ENCODE data around the gene SIGLEC8.
"Not testable (repeated sequence)": the region's sequence is repeated elsewhere in the genome, so short reads cannot be mapped to it uniquely, and the experiment has no call there.

Gene SIGLEC8

GRCh38 chr19:51456541-51457290, 1.5 kb downstream of the SIGLEC8 start:
- Histone ChIP-seq H2AFZ (ENCODE audit: low read depth, low read length) (no peak overlapping the region), H3K4me3 (ENCODE audit: low read length) (no peak overlapping the region), H3K27ac (ENCODE audit: low read length) (no peak overlapping the region), H3K9ac (ENCODE audit: low read length) (no peak overlapping the region), H3K27me3 (ENCODE audit: low read depth, low read length) (peaks cover 23% of the 10 kb centered on the region), H3K4me2 (ENCODE audit: low read length) (peak overlapping the region; percentile 6; the same call in 1 of the 2 replicates), H3K9me3 (ENCODE audit: insufficient read depth, low read length) (no peaks in the 10 kb centered on the region), H3K4me1 (ENCODE audit: low read length) (peaks cover 8% of the 10 kb centered on the region), H3K79me2 (ENCODE audit: low read length) (no peaks in the 10 kb centered on the region), H3K36me3 (replicated peaks; ENCODE audit: low read depth, low read length) (no peaks in the 10 kb centered on the region), H4K20me1 (ENCODE audit: insufficient read depth, low read length) (no peaks in the 10 kb centered on the region)
- TF ChIP-seq, protein P1, sequence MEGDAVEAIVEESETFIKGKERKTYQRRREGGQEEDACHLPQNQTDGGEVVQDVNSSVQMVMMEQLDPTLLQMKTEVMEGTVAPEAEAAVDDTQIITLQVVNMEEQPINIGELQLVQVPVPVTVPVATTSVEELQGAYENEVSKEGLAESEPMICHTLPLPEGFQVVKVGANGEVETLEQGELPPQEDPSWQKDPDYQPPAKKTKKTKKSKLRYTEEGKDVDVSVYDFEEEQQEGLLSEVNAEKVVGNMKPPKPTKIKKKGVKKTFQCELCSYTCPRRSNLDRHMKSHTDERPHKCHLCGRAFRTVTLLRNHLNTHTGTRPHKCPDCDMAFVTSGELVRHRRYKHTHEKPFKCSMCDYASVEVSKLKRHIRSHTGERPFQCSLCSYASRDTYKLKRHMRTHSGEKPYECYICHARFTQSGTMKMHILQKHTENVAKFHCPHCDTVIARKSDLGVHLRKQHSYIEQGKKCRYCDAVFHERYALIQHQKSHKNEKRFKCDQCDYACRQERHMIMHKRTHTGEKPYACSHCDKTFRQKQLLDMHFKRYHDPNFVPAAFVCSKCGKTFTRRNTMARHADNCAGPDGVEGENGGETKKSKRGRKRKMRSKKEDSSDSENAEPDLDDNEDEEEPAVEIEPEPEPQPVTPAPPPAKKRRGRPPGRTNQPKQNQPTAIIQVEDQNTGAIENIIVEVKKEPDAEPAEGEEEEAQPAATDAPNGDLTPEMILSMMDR (IDR thresholded peaks at IDR 0.05; ENCODE audit: low read depth, low read length), result no peak
- no peak for TF ChIP-seq EZH2phosphoT487 (IDR thresholded peaks at IDR 0.05; ENCODE audit: low read depth)

- Histone ChIP-seq H3K4me2 (ENCODE audit: low read length) (no peak overlapping the region), H3K27me3 (ENCODE audit: low read depth, low read length) (peaks cover 40% of the 10 kb centered on the region), H3K9me3 (ENCODE audit: insufficient read depth, low read length) (no peaks in the 10 kb centered on the region), H3K79me2 (ENCODE audit: low read length) (no peaks in the 10 kb centered on the region), H3K4me3 (ENCODE audit: low read length) (no peak overlapping the region), H4K20me1 (ENCODE audit: insufficient read depth, low read length) (no peaks in the 10 kb centered on the region), H3K9ac (ENCODE audit: low read length) (no peak overlapping the region), H3K36me3 (replicated peaks; ENCODE audit: low read depth, low read length) (no peaks in the 10 kb centered on the region), H2AFZ (ENCODE audit: low read depth, low read length) (no peak overlapping the region), H3K27ac (ENCODE audit: low read length) (no peak overlapping the region), H3K4me1 (ENCODE audit: low read length) (no peaks in the 10 kb centered on the region)
- TF ChIP-seq, protein P1 (IDR thresholded peaks at IDR 0.05; ENCODE audit: low read depth, low read length), result no peak
- TF ChIP-seq EZH2phosphoT487 (IDR thresholded peaks at IDR 0.05; ENCODE audit: low read depth), result no peak
These were observed 7.4 kb downstream of the SIGLEC8 start for GRCh38 chr19:51450730-51451307.

- Histone ChIP-seq H2AFZ (ENCODE audit: low read depth, low read length) (no peak overlapping the region), H3K36me3 (replicated peaks; ENCODE audit: low read depth, low read length) (no peaks in the 10 kb centered on the region), H3K27me3 (ENCODE audit: low read depth, low read length) (peaks cover 42% of the 10 kb centered on the region), H3K4me3 (ENCODE audit: low read length) (no peak overlapping the region), H3K4me2 (ENCODE audit: low read length) (no peak overlapping the region), H3K4me1 (ENCODE audit: low read length) (no peaks in the 10 kb centered on the region), H4K20me1 (ENCODE audit: insufficient read depth, low read length) (no peaks in the 10 kb centered on the region), H3K27ac (ENCODE audit: low read length) (no peak overlapping the region), H3K9ac (ENCODE audit: low read length) (no peak overlapping the region), H3K9me3 (ENCODE audit: insufficient read depth, low read length) (no peaks in the 10 kb centered on the region), H3K79me2 (ENCODE audit: low read length) (no peaks in the 10 kb centered on the region)
- TF ChIP-seq, protein P1 (IDR thresholded peaks at IDR 0.05; ENCODE audit: low read depth, low read length), result no peak
- TF ChIP-seq EZH2phosphoT487 (IDR thresholded peaks at IDR 0.05; ENCODE audit: low read depth), result no peak
These were observed 9.7 kb downstream of the SIGLEC8 start for GRCh38 chr19:51448411-51449016.

GRCh38 chr19:51448011-51448410, 10.2 kb downstream of the SIGLEC8 start:
- H3K9ac ChIP-seq (ENCODE audit: low read length), result no peak overlapping the region
- H3K4me2 ChIP-seq (ENCODE audit: low read length), result no peak overlapping the region
- H3K79me2 ChIP-seq (ENCODE audit: low read length), result no peaks in the 10 kb centered on the region
- no peak overlapping the region for H3K4me3 ChIP-seq (ENCODE audit: low read length)
- H3K27me3 ChIP-seq (ENCODE audit: low read depth, low read length), result peaks cover 47% of the 10 kb centered on the region
- H3K4me1 ChIP-seq (ENCODE audit: low read length), result no peaks in the 10 kb centered on the region
- no peaks in the 10 kb centered on the region for H3K36me3 ChIP-seq (replicated peaks; ENCODE audit: low read depth, low read length)
- TF ChIP-seq, protein P1 (IDR thresholded peaks at IDR 0.05; ENCODE audit: low read depth, low read length), result no peak
- TF ChIP-seq EZH2phosphoT487 (IDR thresholded peaks at IDR 0.05; ENCODE audit: low read depth), result no peak
- H4K20me1 ChIP-seq (ENCODE audit: insufficient read depth, low read length), result no peaks in the 10 kb centered on the region
- H3K27ac ChIP-seq (ENCODE audit: low read length), result no peak overlapping the region
- no peak overlapping the region for H2AFZ ChIP-seq (ENCODE audit: low read depth, low read length)
- H3K9me3 ChIP-seq (ENCODE audit: insufficient read depth, low read length), result no peaks in the 10 kb centered on the region

- H2AFZ ChIP-seq (ENCODE audit: low read depth, low read length); H3K36me3 ChIP-seq (replicated peaks; ENCODE audit: low read depth, low read length); H3K4me1 ChIP-seq (ENCODE audit: low read length); H3K4me3 ChIP-seq (ENCODE audit: low read length); H3K4me2 ChIP-seq (ENCODE audit: low read length); H3K9ac ChIP-seq (ENCODE audit: low read length); H3K27ac ChIP-seq (ENCODE audit: low read length); H3K9me3 ChIP-seq (ENCODE audit: insufficient read depth, low read length); H4K20me1 ChIP-seq (ENCODE audit: insufficient read depth, low read length); H3K79me2 ChIP-seq (ENCODE audit: low read length): not testable (repeated sequence)
- H3K27me3 ChIP-seq (ENCODE audit: low read depth, low read length), result peaks cover 51% of the 10 kb centered on the region
These were observed 10.7 kb downstream of the SIGLEC8 start for GRCh38 chr19:51447510-51447909.

Measured in OCI-LY3 (cell line).